Activated CD4-positive, alpha-beta memory T cell treated with anti-CD3 and anti-CD28 coated beads, Interleukin-2, amount 10 ng/mL, durations not matched to agents 7 days and 5 days (primary cell): ENCODE measurements around the gene OR51F2. TPM values are rescaled to one million over a fixed set of nuclear protein-coding genes. Genes with fewer than 3 reads are reported as not detected.
"Not testable (repeated sequence)": the region's sequence is repeated elsewhere in the genome, so short reads cannot be mapped to it uniquely, and the experiment has no call there.

Source experiments
- CTCF ChIA-PET: fragments of 350-600 bp; sonication (Branson Sonifier 250); formaldehyde crosslinking; loops from one replicate; lab custom pipeline; 2021; ENCODE audit warnings: antibody characterized with exemption, inconsistent platforms; lab: Charles Lee
- POLR2A ChIA-PET: fragments of 350-600 bp; sonication (Branson Sonifier 250); formaldehyde crosslinking; loops from one replicate; lab custom pipeline; 2021; ENCODE audit warnings: antibody characterized with exemption; lab: Charles Lee
- DNase-seq: peaks from one replicate; pipeline ENCODE4 v3.0.0-alpha.2; 2020
- H3K27ac Mint-ChIP-seq: one replicate; pipeline ENCODE4 v1.8.0; 2021; ENCODE audit warnings: mild to moderate bottlenecking, mixed read lengths
- H3K27me3 Mint-ChIP-seq: one replicate; pipeline ENCODE4 v1.8.0; 2021; ENCODE audit warnings: mixed read lengths
- H3K36me3 Mint-ChIP-seq: one replicate; pipeline ENCODE4 v1.8.0; 2021; ENCODE audit warnings: low read depth, mixed read lengths
- H3K4me1 Mint-ChIP-seq: one replicate; pipeline ENCODE4 v1.8.0; 2021; ENCODE audit warnings: mixed read lengths
- H3K4me3 Mint-ChIP-seq: one replicate; pipeline ENCODE4 v1.8.0; 2021; ENCODE audit warnings: mild to moderate bottlenecking, mixed read lengths
- H3K9me3 Mint-ChIP-seq: one replicate; pipeline ENCODE4 v1.8.0; 2021; ENCODE audit warnings: mixed read lengths
- total RNA-seq, 2 experiments: library from RNA; stranded (reverse); gene quantifications; one replicate each; pipeline ENCODE4 v1.2.3, GENCODE V29; 2021

OR51F2 gene
- total RNA-seq, 2 experiments from 2014 or later, result not detected

GRCh38 chr11:4848908-4849532 is 27.9 kb downstream of the OR51F2 start, which contains the start of gene OR51S1:
OR51S1 (minus strand) TSS chr11:4849208; CDS start chr11:4849208, 0 bp downstream.
- Mint-ChIP-seq H3K4me1 (no peaks in the 10 kb centered on the region), H3K36me3 (no peaks in the 10 kb centered on the region), H3K27ac (no peak within 1 kb of the TSS), H3K27me3 (no peaks in the 10 kb centered on the region), H3K4me3 (no peak within 1 kb of the TSS), H3K9me3 (no peaks in the 10 kb centered on the region)
- no peak for DNase-seq
- POLR2A ChIA-PET, result no interaction called here
- CTCF ChIA-PET, result no interaction called here

DNA sequence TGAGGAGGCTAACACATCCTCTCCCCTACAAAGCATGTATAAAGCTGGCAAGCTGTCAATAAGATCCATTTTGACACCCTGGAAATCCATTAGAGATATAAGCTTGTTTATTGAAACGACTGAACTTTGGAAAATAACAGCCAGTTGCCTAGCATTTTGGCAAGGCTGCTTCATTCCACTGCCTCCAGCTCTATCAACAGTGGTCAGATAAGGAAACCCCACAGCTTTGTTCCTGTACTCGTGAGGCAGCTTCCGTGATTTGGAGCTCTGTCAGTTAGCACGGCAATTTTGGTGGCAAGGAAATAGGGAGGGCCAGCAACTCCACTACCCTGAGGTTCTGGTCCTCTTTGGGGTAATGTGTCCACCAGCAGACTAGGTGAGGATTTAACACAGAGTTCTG is 29.9 kb downstream of the OR51F2 start:
- H3K4me3 Mint-ChIP-seq, result no peak overlapping the region
- no peaks in the 10 kb centered on the region for H3K36me3 Mint-ChIP-seq
- H3K9me3 Mint-ChIP-seq, result no peaks in the 10 kb centered on the region
- H3K27me3 Mint-ChIP-seq, result no peaks in the 10 kb centered on the region
- no peak for DNase-seq
- ChIA-PET POLR2A (no interaction called here), CTCF (no interaction called here)
- no peaks in the 10 kb centered on the region for H3K4me1 Mint-ChIP-seq
- H3K27ac Mint-ChIP-seq, result no peak overlapping the region

- H3K27ac Mint-ChIP-seq, POLR2A ChIA-PET, H3K36me3 Mint-ChIP-seq, H3K4me1 Mint-ChIP-seq, H3K9me3 Mint-ChIP-seq, H3K4me3 Mint-ChIP-seq, H3K27me3 Mint-ChIP-seq, CTCF ChIA-PET, DNase-seq: not testable (repeated sequence)
Measured at GRCh38 chr11:4854286-4854685, 33.2 kb downstream of the OR51F2 start.

DNA sequence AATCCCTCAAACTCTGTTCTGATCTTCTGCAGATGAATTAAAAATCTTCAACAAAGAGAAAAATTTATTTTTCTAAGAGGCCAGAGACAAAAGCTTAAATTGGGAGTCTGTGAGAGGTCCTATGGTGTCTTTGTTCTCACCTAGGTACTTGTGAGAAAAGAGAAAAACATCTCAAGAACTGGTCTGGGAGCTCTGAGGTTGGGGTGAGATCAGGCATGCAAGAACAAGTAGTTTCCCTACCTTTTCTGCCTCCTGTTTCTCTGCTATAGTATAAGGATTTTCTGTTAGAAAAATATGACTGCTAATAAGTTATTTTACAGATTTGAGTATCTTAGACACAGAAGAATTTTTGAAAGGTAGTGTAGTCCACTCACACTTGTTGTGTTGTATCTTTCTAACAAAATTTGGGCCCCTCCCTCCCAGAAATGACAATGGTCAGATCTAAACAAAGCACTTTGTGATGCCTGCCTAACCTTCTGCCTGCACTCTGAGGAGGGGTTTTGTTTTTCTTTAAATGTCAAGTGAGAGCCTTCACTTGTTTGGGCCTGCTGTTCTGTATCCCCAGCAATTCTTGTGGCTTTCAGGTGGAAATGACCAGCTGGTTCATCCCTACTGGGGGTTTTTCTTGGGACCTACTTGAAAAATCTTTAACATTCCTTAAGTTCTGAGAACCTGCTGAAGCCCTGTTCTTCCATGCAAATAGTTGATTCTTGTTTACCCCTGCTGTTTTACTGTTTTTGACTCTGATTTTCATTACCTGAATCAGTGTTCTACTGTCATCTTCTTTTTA is 41.5 kb downstream of the OR51F2 start:
- DNase-seq, result no peak
- POLR2A ChIA-PET, result no interaction called here
- Mint-ChIP-seq H3K4me3 (no peak overlapping the region), H3K9me3 (no peaks in the 10 kb centered on the region), H3K27me3 (no peaks in the 10 kb centered on the region), H3K27ac (no peak overlapping the region), H3K36me3 (no peaks in the 10 kb centered on the region), H3K4me1 (no peaks in the 10 kb centered on the region)
- CTCF ChIA-PET, result no interaction called here

DNA sequence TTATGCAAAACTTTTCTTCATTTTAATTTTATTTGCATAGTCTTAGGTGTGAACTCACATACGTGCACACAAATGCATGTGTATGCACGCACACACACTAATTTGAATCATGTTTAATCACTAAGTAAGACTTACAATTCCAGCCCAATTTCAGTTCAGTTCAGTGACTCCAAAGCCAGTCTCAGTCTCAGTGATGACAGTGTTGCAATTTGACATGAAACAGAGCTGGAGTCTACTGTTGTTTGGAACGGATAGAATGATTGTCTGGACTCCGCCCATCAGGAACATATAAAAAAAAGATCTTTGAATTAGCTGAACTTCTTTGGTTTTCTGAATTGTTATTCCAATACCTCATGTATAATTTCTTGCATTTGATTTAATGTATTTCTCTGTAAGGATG is 42.8 kb downstream of the OR51F2 start:
- DNase-seq, result no peak
- Mint-ChIP-seq H3K36me3 (no peaks in the 10 kb centered on the region), H3K27ac (no peak overlapping the region), H3K4me3 (no peak overlapping the region), H3K4me1 (no peaks in the 10 kb centered on the region), H3K27me3 (no peaks in the 10 kb centered on the region), H3K9me3 (no peaks in the 10 kb centered on the region)
- CTCF ChIA-PET, result no interaction called here
- POLR2A ChIA-PET, result no interaction called here

DNA sequence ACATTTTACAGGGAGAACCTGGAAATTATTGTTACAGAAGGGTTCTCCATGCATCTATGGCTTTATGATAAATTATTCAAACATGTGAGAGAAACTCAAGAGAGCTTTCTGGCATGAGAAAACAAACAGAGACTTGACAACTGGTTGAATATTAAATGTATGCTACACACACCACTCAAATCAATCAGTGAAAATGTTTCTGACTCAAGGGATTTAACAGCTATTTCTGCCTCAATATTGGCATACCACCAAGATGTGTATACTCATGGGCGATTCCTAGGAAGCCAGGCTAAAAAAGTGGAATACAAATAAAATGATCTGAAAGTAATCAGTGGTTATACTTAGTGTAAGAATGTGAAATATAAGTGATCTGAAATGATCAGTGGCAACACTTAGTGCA is 44.7 kb downstream of the OR51F2 start:
- DNase-seq, result no peak
- ChIA-PET POLR2A (no interaction called here), CTCF (no interaction called here)
- H3K27me3 Mint-ChIP-seq, result no peaks in the 10 kb centered on the region
- H3K36me3 Mint-ChIP-seq, result no peaks in the 10 kb centered on the region
- H3K27ac Mint-ChIP-seq, result no peak overlapping the region
- H3K4me1 Mint-ChIP-seq, result no peaks in the 10 kb centered on the region
- H3K4me3 Mint-ChIP-seq, result no peak overlapping the region
- no peaks in the 10 kb centered on the region for H3K9me3 Mint-ChIP-seq

Other genes starting within 250 kb of the OR51F2 start
- not detected for gene OR52I2, start 239.6 kb upstream of the OR51F2 start, total RNA-seq
- not detected for gene OR52I1, start 227.3 kb upstream of the OR51F2 start, total RNA-seq
- gene TRIM68, start 213.1 kb upstream of the OR51F2 start, total RNA-seq, result 10 to 100 TPM; 11.6 to 12.7 TPM
- not detected for gene OR51D1, start 183.8 kb upstream of the OR51F2 start, total RNA-seq
- not detected for gene OR51E1, start 177.3 kb upstream of the OR51F2 start, total RNA-seq
- not detected for gene OR51E2, start 123.5 kb upstream of the OR51F2 start, total RNA-seq
- not detected for gene MMP26, start 116.5 kb upstream of the OR51F2 start, total RNA-seq
- gene OR51F1, start 51.4 kb upstream of the OR51F2 start, total RNA-seq, result not detected
- gene OR52R1, start 16.9 kb upstream of the OR51F2 start, total RNA-seq, result not detected
- gene OR51S1, start 27.9 kb downstream of the OR51F2 start, total RNA-seq, result not detected
- gene OR51T1, start 60.6 kb downstream of the OR51F2 start, total RNA-seq, result not detected
- not detected for gene OR51A7, start 82.5 kb downstream of the OR51F2 start, total RNA-seq
- not detected for gene OR51G2, start 98.0 kb downstream of the OR51F2 start, total RNA-seq
- not detected for gene OR51G1, start 103.0 kb downstream of the OR51F2 start, total RNA-seq
- gene OR51A4, start 126.3 kb downstream of the OR51F2 start, total RNA-seq, result not detected
- not detected for gene OR51A2, start 134.4 kb downstream of the OR51F2 start, total RNA-seq
- not detected for gene OR51L1, start 173.5 kb downstream of the OR51F2 start, total RNA-seq
- gene OR52J3, start 225.2 kb downstream of the OR51F2 start, total RNA-seq, result not detected
- gene OR52E2, start 238.3 kb downstream of the OR51F2 start, total RNA-seq, result not detected
- gene OR52E1, start 248.3 kb downstream of the OR51F2 start, total RNA-seq, result not detected